GM12878 (cell line): ENCODE measurements around the gene ABHD8. TPM values are rescaled to one million over a fixed set of nuclear protein-coding genes. Genes with fewer than 3 reads are reported as not detected.

Experiments used
- ATAC-seq: fragments of 200-7000 bp; cut with Tn5 transposase; 3 replicates; pipeline ENCODE4 v1.9.1; 2020; ENCODE audit warnings: mild to moderate bottlenecking, moderate library complexity
- BruUV-seq: library from RNA; stranded (reverse); fragments of 400-500 nt; replicated peaks from 2 replicates; lab custom pipeline; 2021; lab: Mats Ljungman, UMichigan
- CTCF ChIA-PET: fragments of 300-600 bp; sonication (Branson Sonifier 250); formaldehyde crosslinking; extraction: SDS; loops from one replicate; lab custom pipeline; 2021; ENCODE audit warnings: inconsistent platforms; lab: Yijun Ruan, JAX
- POLR2A ChIA-PET: fragments of 350-600 bp; formaldehyde crosslinking; extraction: SDS; loops from one replicate; lab custom pipeline; 2021; ENCODE audit warnings: inconsistent platforms; lab: Charles Lee
- RAD21 ChIA-PET: fragments of 300-600 bp; sonication (Branson Sonifier 250); formaldehyde crosslinking; loops from one replicate; lab custom pipeline; 2023; ENCODE audit warnings: antibody characterized with exemption; ENCODE audit not compliant: unreplicated experiment; lab: Charles Lee
- SMC1A ChIA-PET: fragments of 300-600 bp; sonication (Branson Sonifier 250); formaldehyde crosslinking; loops from one replicate; lab custom pipeline; 2023; ENCODE audit not compliant: unreplicated experiment, uncharacterized antibody; lab: Charles Lee
- DNase-seq: peaks from one replicate; pipeline ENCODE4 v3.0.0-alpha.2; 2011; ENCODE audit warnings: low read depth, low spot score
- FAIRE-seq: peaks from 3 replicates; lab custom pipeline; 2011; peaks lifted over from hg19 to GRCh38; lab: Jason Lieb, UNC
- H2AFZ ChIP-seq: 2 replicates; pipeline ENCODE4 v1.6.0; 2011; ENCODE audit warnings: low read depth, low read length, control low read depth; ENCODE audit not compliant: control insufficient read depth
- H3K27ac ChIP-seq: 2 replicates; pipeline ENCODE4 v1.5.1; 2011; ENCODE audit warnings: control low read depth; ENCODE audit not compliant: control insufficient read depth, insufficient read depth
- H3K27me3 ChIP-seq, 2 experiments: replicated peaks in 1 of 2; 2 replicates each; pipeline versions ENCODE4 v1.6.0 to v1.6.1; 2011; ENCODE audit warnings: low read length in 1 of 2; ENCODE audit not compliant: control insufficient read depth in 2 of 2, insufficient read depth in 2 of 2
- H3K36me3 ChIP-seq, 2 experiments: 2 replicates each; pipeline ENCODE4 v1.5.1; 2011; ENCODE audit warnings: low read length in 1 of 2; ENCODE audit not compliant: control insufficient read depth in 2 of 2, insufficient read depth in 2 of 2
- H3K4me1 ChIP-seq: 2 replicates; pipeline ENCODE4 v1.6.1; 2011; ENCODE audit warnings: mild to moderate bottlenecking, low read length, moderate library complexity, mixed read lengths; ENCODE audit not compliant: control insufficient read depth, insufficient read depth
- H3K4me2 ChIP-seq: 2 replicates; pipeline ENCODE4 v1.6.0; 2011; ENCODE audit warnings: control low read depth; ENCODE audit not compliant: control insufficient read depth, insufficient read depth
- H3K4me3 ChIP-seq: fragments of 200-600 bp; sonication (generic); 2 replicates; pipeline ENCODE4 v1.5.1; 2016
- H3K79me2 ChIP-seq: 2 replicates; pipeline ENCODE4 v1.6.0; 2011; ENCODE audit warnings: low read length; ENCODE audit not compliant: control insufficient read depth, insufficient read depth
- H3K9ac ChIP-seq: 2 replicates; pipeline ENCODE4 v1.8.0; 2011; ENCODE audit warnings: low read length, control low read depth, mixed read lengths; ENCODE audit not compliant: control insufficient read depth, insufficient read depth
- H3K9me3 ChIP-seq: replicated peaks from 3 replicates; pipeline ENCODE4 v1.5.1; 2011; ENCODE audit warnings: mild to moderate bottlenecking, low read length; ENCODE audit not compliant: control insufficient read depth, insufficient read depth
- H4K20me1 ChIP-seq: 2 replicates; pipeline ENCODE4 v1.6.0; 2011; ENCODE audit not compliant: control insufficient read depth, insufficient read depth
- ASH2L ChIP-seq: fragments of 300-600, 200-600 bp; sonication (generic); IDR thresholded peaks from 2 replicates; pipeline ENCODE4 v1.6.1; 2017; ENCODE audit warnings: low read depth, mild to moderate bottlenecking, borderline replicate concordance
- BHLHE40 ChIP-seq, 2 experiments: fragments of 450-650 bp in 1 of 2; IDR thresholded peaks; 2 replicates each; pipeline ENCODE4 v1.6.1; 2011 to 2017; ENCODE audit warnings: low read depth in 2 of 2, borderline replicate concordance in 1 of 2, improper control_type of control experiment in 1 of 2, low read length in 1 of 2, mild to moderate bottlenecking in 1 of 2
- FOS ChIP-seq: IDR thresholded peaks from 3 replicates; pipeline ENCODE4 v1.6.1; 2011; ENCODE audit warnings: borderline replicate concordance; ENCODE audit not compliant: insufficient read length; ENCODE audit errors: extremely low read depth
- GATAD2B ChIP-seq: fragments of 450-650 bp; conservative IDR thresholded peaks from 2 replicates; pipeline ENCODE4 v1.6.1; 2017; ENCODE audit warnings: low read depth, mild to moderate bottlenecking, moderate library complexity
- IKZF1 ChIP-seq: fragments of 450-650 bp; conservative IDR thresholded peaks from 2 replicates; pipeline ENCODE4 v1.6.1; 2017; ENCODE audit warnings: antibody characterized with exemption, mild to moderate bottlenecking
- NBN ChIP-seq: fragments of 450-650 bp; IDR thresholded peaks from 2 replicates; pipeline ENCODE4 v1.6.1; 2016
- SMARCA5 ChIP-seq: fragments of 450-650 bp; IDR thresholded peaks from 2 replicates; pipeline ENCODE4 v1.6.1; 2017; ENCODE audit warnings: mild to moderate bottlenecking
- SMC3 ChIP-seq: IDR thresholded peaks from 2 replicates; pipeline ENCODE4 v1.6.1; 2011; ENCODE audit warnings: low read length, improper control_type of control experiment, borderline replicate concordance
- SP1 ChIP-seq: IDR thresholded peaks from one replicate; pipeline ENCODE4 v1.6.1; 2011; ENCODE audit warnings: low read depth, low read length
- SPI1 ChIP-seq: IDR thresholded peaks from 2 replicates; pipeline ENCODE4 v1.6.1; 2011; ENCODE audit warnings: low read depth, mild to moderate bottlenecking, low read length, moderate library complexity, borderline replicate concordance; ENCODE audit not compliant: insufficient read depth
- STAT1 ChIP-seq: fragments of 450-650 bp; conservative IDR thresholded peaks from 2 replicates; pipeline ENCODE4 v1.6.1; 2014; ENCODE audit warnings: antibody characterized with exemption, mild to moderate bottlenecking
- SUZ12 ChIP-seq: fragments of 200-600 bp; sonication (generic); IDR thresholded peaks from one replicate; pipeline ENCODE4 v1.6.1; 2018; ENCODE audit warnings: antibody characterized with exemption, mild to moderate bottlenecking; ENCODE audit not compliant: unreplicated experiment
- WRNIP1 ChIP-seq: IDR thresholded peaks from 2 replicates; pipeline ENCODE4 v1.6.1; 2011; ENCODE audit warnings: low read depth, low read length, improper control_type of control experiment, borderline replicate concordance
- YY1 ChIP-seq: IDR thresholded peaks from 2 replicates; pipeline ENCODE4 v1.6.1; 2011; ENCODE audit warnings: low read depth, mild to moderate bottlenecking, low read length
- WGBS: methylation state at CpG from one replicate; pipeline ENCODE4 v1.1.6; 2016; ENCODE audit warnings: low lambda C conversion rate; ENCODE audit not compliant: insufficient replicate concordance, insufficient coverage; ENCODE audit errors: missing lambda C conversion rate; 5-methylcytosine and 5-hydroxymethylcytosine counted together
- in situ Hi-C: fragments of 300-500 bp; cut with MboI; formaldehyde crosslinking; loops from 9 replicates; pipeline ENCODE4 v1.14.3; 2018; ENCODE audit warnings: mixed read lengths
- intact Hi-C: fragments of 100-400 bp; cut with micrococcal nuclease; formaldehyde crosslinking; loops from one replicate; pipeline ENCODE4 v1.14.2; 2022; ENCODE audit not compliant: unreplicated experiment
- polyA plus RNA-seq, 11 experiments: library from polyadenylated mRNA; depleted of rRNA in 4 of 11; unstranded in 6 of 11; stranded (reverse) in 5 of 11; fragments of >200 nt; fragmentation: Nextera tagmentation in 4 of 11; fragmentation: Illumina TruSeq in 1 of 11; extraction: Ambion mirVana in 4 of 11; extraction: Trizol in 1 of 11; gene quantifications; 1 replicate in 1 of 11; 2 replicates in 10 of 11; pipeline versions ENCODE4 v1.2.1 to v1.2.3, GENCODE V29; 2011 to 2016; ENCODE audit warnings: inconsistent platforms in 2 of 11, missing spikeins in 2 of 11, low read depth in 1 of 11
- total RNA-seq, 4 experiments: library from RNA; depleted of rRNA in 3 of 4; stranded (reverse); fragments of >200 nt in 3 of 4; fragmentation: Illumina TruSeq in 1 of 4; extraction: Trizol in 1 of 4; gene quantifications; 2 replicates each; pipeline versions ENCODE4 v1.2.1 to v1.2.3, GENCODE V29; 2013 to 2021
- TF ChIP-seq, protein P1 (sequence below): fragments of 450-650 bp; IDR thresholded peaks from 2 replicates; pipeline ENCODE4 v1.6.1; 2016; ENCODE audit warnings: mild to moderate bottlenecking
- TF ChIP-seq, protein P2 (sequence below), 3 experiments: IDR thresholded peaks in 2 of 3; conservative IDR thresholded peaks in 1 of 3; 2 replicates each; pipeline ENCODE4 v1.5.1; 2011; ENCODE audit warnings: low read depth in 3 of 3, low read length in 3 of 3, mild to moderate bottlenecking in 3 of 3, control low read depth in 2 of 3, moderate library complexity in 2 of 3, inconsistent platforms in 1 of 3, mixed read lengths in 1 of 3; ENCODE audit not compliant: control insufficient read depth in 2 of 3, insufficient read depth in 1 of 3; ENCODE audit errors: extremely low read depth in 1 of 3
- TF ChIP-seq, protein P3 (sequence below): fragments of 450-650 bp; IDR thresholded peaks from 2 replicates; pipeline ENCODE4 v1.6.1; 2016; ENCODE audit warnings: mild to moderate bottlenecking
- TF ChIP-seq, protein P4 (sequence below): IDR thresholded peaks from 2 replicates; pipeline ENCODE4 v1.6.1; 2012; ENCODE audit warnings: low read depth, low read length, improper control_type of control experiment

The ABHD8 gene
- total and polyA plus RNA-seq, 10 of the 15 experiments (the other 5 are each of a cell fraction or from before 2014, with no cell fraction given): 0.03 to 12.5 (median 6.0) TPM

DNA sequence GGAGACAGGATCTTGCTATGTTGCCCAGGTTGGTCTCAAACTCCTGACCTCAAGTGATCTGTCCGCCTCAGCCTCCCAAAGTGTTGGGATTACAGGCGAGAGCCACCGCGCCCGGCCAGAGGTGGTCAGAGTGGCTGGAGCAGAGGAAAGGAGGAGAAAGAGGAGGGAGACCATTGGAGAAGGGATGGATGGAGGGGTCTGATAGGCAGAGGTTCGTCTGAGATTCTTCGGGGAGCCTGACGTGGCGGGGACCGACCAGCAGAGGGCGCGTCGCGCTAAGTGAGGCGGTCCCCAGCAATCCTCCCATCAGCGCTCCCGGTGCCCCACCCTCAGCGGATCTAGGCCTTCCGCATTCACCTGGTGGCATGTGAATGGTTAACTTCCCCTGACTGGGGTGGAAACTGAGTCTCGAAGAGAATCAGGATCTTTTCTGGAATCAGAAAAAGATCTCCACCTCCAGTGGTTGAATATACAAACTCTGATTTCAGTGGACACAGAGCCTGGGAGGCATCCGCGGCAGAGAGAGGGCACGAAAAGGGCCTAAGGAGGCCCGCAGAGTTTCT is 43.0 kb upstream of the ABHD8 start:
- no peaks in the 10 kb centered on the region for H3K27me3 ChIP-seq
- no peak overlapping the region for H3K9ac ChIP-seq
- no peaks in the 10 kb centered on the region for H4K20me1 ChIP-seq
- DNase-seq (peak; percentile 42), ATAC-seq (peak; percentile 99), FAIRE-seq (peak; percentile 97)
- WGBS: 15% methylated on average over 24 of the region's 24 CpGs
- no peak overlapping the region for H3K4me3 ChIP-seq
- no TSS peak for BruUV-seq
- ChIA-PET SMC1A (interaction anchor here (0.9 to 6.6 kb wide), 2 partner anchors 25 to 41 kb away, joined by 4 to 69 read pairs; no protein-coding TSS in a partner anchor), RAD21 (interaction anchor here (1.5 kb wide), 1 partner anchor 40 kb away, joined by 7 read pairs; no protein-coding TSS in a partner anchor), POLR2A (interaction anchor here (0.7 kb wide), 1 partner anchor 37 kb away, joined by 5 read pairs; no protein-coding TSS in a partner anchor), CTCF (interaction anchor here (0.7 to 9.2 kb wide), 10 partner anchors 8 to 79 kb away, joined by 3 to 170 read pairs (median 4); partner anchors contain the start of genes ANO8, BABAM1, CCDC194 and MVB12A)
- peaks cover 19% of the 10 kb centered on the region for H3K4me1 ChIP-seq
- in situ Hi-C loops (loop anchor here (5.0 kb wide), 2 partner anchors 41 to 121 kb away; no protein-coding TSS in a partner anchor), intact Hi-C loops (loop anchor here (1.0 kb wide), 2 partner anchors 40 to 120 kb away; no protein-coding TSS in a partner anchor)
- H3K36me3 ChIP-seq: no peaks in the 10 kb centered on the region
- no peaks in the 10 kb centered on the region for H3K9me3 ChIP-seq
- H3K79me2 ChIP-seq: no peaks in the 10 kb centered on the region
- H2AFZ ChIP-seq: peak overlapping the region; percentile 75
- H3K4me2 ChIP-seq: 0 out of 2 replicates have a peak overlapping the region, but pooled peaks have one; percentile 25
- no peak overlapping the region for H3K27ac ChIP-seq
- TF ChIP-seq SMARCA5 (peak; percentile 79; the same call in 1 of the 2 replicates), SMC3 (peak; percentile 97), ASH2L (no peak), GATAD2B (peak; percentile 42; the same call in 1 of the 2 replicates), STAT1 (0 out of 2 replicates have a peak, but pooled peaks have one; percentile 34), WRNIP1 (no peak), SPI1 (peak; percentile 51; the same call in 1 of the 2 replicates), SP1 (peak; percentile 33), SUZ12 (no peak), YY1 (peak; percentile 79), NBN (0 out of 2 replicates have a peak, but pooled peaks have one; percentile 42), BHLHE40 (IDR thresholded peaks at IDR 0.05; ENCODE audit: borderline replicate concordance in 1 of 2, low read depth in 2 of 2, low read length in 1 of 2) (peak in 1 of 2 experiments; percentile 6; a peak in 1 of 4 replicates), FOS (no peak), IKZF1 (peak; percentile 39)
- TF ChIP-seq, protein P1, sequence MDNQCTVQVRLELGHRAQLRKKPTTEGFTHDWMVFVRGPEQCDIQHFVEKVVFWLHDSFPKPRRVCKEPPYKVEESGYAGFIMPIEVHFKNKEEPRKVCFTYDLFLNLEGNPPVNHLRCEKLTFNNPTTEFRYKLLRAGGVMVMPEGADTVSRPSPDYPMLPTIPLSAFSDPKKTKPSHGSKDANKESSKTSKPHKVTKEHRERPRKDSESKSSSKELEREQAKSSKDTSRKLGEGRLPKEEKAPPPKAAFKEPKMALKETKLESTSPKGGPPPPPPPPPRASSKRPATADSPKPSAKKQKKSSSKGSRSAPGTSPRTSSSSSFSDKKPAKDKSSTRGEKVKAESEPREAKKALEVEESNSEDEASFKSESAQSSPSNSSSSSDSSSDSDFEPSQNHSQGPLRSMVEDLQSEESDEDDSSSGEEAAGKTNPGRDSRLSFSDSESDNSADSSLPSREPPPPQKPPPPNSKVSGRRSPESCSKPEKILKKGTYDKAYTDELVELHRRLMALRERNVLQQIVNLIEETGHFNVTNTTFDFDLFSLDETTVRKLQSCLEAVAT: 0 out of 2 replicates have a peak, but pooled peaks have one; percentile 62
- TF ChIP-seq, protein P2, sequence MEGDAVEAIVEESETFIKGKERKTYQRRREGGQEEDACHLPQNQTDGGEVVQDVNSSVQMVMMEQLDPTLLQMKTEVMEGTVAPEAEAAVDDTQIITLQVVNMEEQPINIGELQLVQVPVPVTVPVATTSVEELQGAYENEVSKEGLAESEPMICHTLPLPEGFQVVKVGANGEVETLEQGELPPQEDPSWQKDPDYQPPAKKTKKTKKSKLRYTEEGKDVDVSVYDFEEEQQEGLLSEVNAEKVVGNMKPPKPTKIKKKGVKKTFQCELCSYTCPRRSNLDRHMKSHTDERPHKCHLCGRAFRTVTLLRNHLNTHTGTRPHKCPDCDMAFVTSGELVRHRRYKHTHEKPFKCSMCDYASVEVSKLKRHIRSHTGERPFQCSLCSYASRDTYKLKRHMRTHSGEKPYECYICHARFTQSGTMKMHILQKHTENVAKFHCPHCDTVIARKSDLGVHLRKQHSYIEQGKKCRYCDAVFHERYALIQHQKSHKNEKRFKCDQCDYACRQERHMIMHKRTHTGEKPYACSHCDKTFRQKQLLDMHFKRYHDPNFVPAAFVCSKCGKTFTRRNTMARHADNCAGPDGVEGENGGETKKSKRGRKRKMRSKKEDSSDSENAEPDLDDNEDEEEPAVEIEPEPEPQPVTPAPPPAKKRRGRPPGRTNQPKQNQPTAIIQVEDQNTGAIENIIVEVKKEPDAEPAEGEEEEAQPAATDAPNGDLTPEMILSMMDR (IDR thresholded peaks at IDR 0.05 in 2 of 3, conservative IDR thresholded peaks at IDR 0.05 in 1 of 3; ENCODE audit: control insufficient read depth in 2 of 3, extremely low read depth in 1 of 3, insufficient read depth in 1 of 3, low read depth in 3 of 3, low read length in 3 of 3): peak; percentile 93 to 96 (median 95); a peak in 5 of 6 replicates
- TF ChIP-seq, protein P3, sequence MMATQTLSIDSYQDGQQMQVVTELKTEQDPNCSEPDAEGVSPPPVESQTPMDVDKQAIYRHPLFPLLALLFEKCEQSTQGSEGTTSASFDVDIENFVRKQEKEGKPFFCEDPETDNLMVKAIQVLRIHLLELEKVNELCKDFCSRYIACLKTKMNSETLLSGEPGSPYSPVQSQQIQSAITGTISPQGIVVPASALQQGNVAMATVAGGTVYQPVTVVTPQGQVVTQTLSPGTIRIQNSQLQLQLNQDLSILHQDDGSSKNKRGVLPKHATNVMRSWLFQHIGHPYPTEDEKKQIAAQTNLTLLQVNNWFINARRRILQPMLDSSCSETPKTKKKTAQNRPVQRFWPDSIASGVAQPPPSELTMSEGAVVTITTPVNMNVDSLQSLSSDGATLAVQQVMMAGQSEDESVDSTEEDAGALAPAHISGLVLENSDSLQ: peak; percentile 25; the same call in 1 of the 2 replicates
- TF ChIP-seq, protein P4, sequence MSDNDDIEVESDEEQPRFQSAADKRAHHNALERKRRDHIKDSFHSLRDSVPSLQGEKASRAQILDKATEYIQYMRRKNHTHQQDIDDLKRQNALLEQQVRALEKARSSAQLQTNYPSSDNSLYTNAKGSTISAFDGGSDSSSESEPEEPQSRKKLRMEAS: no peak
